Iris pigment epithelial cell (primary cell): Measurements from ENCODE around the gene TRIM67.
"Not testable (repeated sequence)": the region's sequence is repeated elsewhere in the genome, so short reads cannot be mapped to it uniquely, and the experiment has no call there.

Experiments used
- DNase-seq: peaks from one replicate; pipeline ENCODE4 v3.0.0-alpha.2; 2011; ENCODE audit warnings: low read depth

Gene TRIM67

GRCh38 chr1:231161667-231162296 is at the start of gene TRIM67:
TSS of gene TRIM67 (plus strand) at chr1:231162058. CDS start at chr1:231162970, 912 bp downstream.
- DNase-seq = peak; percentile 39

- no peak for DNase-seq
Observed at GRCh38 chr1:231116738-231117137, 45.1 kb upstream of the TRIM67 start.

- no peak for DNase-seq
Observed at GRCh38 chr1:231118704-231119453, 43.0 kb upstream of the TRIM67 start.

- no peak for DNase-seq
Observed at GRCh38 chr1:231121533-231121932, 40.3 kb upstream of the TRIM67 start.

- DNase-seq = no peak
Observed at GRCh38 chr1:231122143-231122542, 39.7 kb upstream of the TRIM67 start.

- DNase-seq = no peak
Observed at GRCh38 chr1:231124746-231125145, 37.1 kb upstream of the TRIM67 start.

GRCh38 chr1:231125972-231126580 is 35.8 kb upstream of the TRIM67 start:
- no peak for DNase-seq

- DNase-seq = not testable (repeated sequence)
Observed at GRCh38 chr1:231127106-231127505, 34.8 kb upstream of the TRIM67 start.

- DNase-seq = not testable (repeated sequence)
Observed at GRCh38 chr1:231128471-231128870, 33.4 kb upstream of the TRIM67 start.

GRCh38 chr1:231130544-231130943 is 31.3 kb upstream of the TRIM67 start:
- no peak for DNase-seq

- DNase-seq = not testable (repeated sequence)
Observed at GRCh38 chr1:231132591-231132990, 29.3 kb upstream of the TRIM67 start.

- DNase-seq = no peak
Observed at GRCh38 chr1:231134624-231135023, 27.2 kb upstream of the TRIM67 start.

GRCh38 chr1:231138236-231138635 is 23.6 kb upstream of the TRIM67 start:
- DNase-seq = peak; percentile 18

- peak; percentile 94 for DNase-seq
Observed at GRCh38 chr1:231139125-231139649, 22.7 kb upstream of the TRIM67 start.

GRCh38 chr1:231139659-231140654 is 21.9 kb upstream of the TRIM67 start:
- peak; percentile 100 for DNase-seq

GRCh38 chr1:231144416-231145193 is 17.3 kb upstream of the TRIM67 start:
- no peak for DNase-seq

- no peak for DNase-seq
Observed at GRCh38 chr1:231147896-231148295, 14.0 kb upstream of the TRIM67 start.

GRCh38 chr1:231151811-231152210 is 10.0 kb upstream of the TRIM67 start:
- no peak for DNase-seq

- DNase-seq = no peak
Observed at GRCh38 chr1:231153726-231154125, 8.1 kb upstream of the TRIM67 start.

GRCh38 chr1:231155808-231156207 is 6.0 kb upstream of the TRIM67 start:
- no peak for DNase-seq

GRCh38 chr1:231157311-231157710 is 4.5 kb upstream of the TRIM67 start:
- no peak for DNase-seq
